Thyroid gland (tissue), 4 donors: ENCODE data around the gene TDRD9. TPM values are rescaled to one million over a fixed set of nuclear protein-coding genes. Genes with fewer than 3 reads are reported as not detected.

Experiments
- DNase-seq, 2 donors: peaks; one replicate each; pipeline ENCODE4 v3.0.0-alpha.2; 2019
- H3K27ac ChIP-seq, 3 donors: fragments of 200-600 bp; sonication (generic); 1 replicate in 2 of 3; 2 replicates in 1 of 3; pipeline ENCODE4 v1.5.1; 2016 to 2019; ENCODE audit warnings: mild to moderate bottlenecking in 1 of 3, moderate library complexity in 1 of 3
- H3K27me3 ChIP-seq: fragments of 200-600 bp; sonication (generic); one replicate; pipeline ENCODE4 v1.5.1; 2019
- H3K36me3 ChIP-seq, 2 donors: fragments of 200-600 bp; sonication (generic); one replicate each; pipeline ENCODE4 v1.5.1; 2016 to 2019
- H3K4me1 ChIP-seq, 2 donors: fragments of 200-600 bp; sonication (generic); one replicate each; pipeline ENCODE4 v1.5.1; 2017 to 2019
- H3K4me3 ChIP-seq, 3 donors: fragments of 200-600 bp; sonication (generic); replicated peaks in 1 of 3; 1 replicate in 2 of 3; 2 replicates in 1 of 3; pipeline ENCODE4 v1.5.1; 2016; ENCODE audit warnings: mild to moderate bottlenecking in 1 of 3
- H3K9me3 ChIP-seq: fragments of 200-600 bp; sonication (generic); one replicate; pipeline ENCODE4 v1.5.1; 2017
- CTCF ChIP-seq, 6 experiments: fragments of 200-600 bp in 3 of 6; fragments of 450-650 bp in 3 of 6; sonication (generic) in 3 of 6; IDR thresholded peaks; one replicate each; pipeline ENCODE4 v1.5.1; 2016 to 2019; ENCODE audit warnings: antibody characterized with exemption in 6 of 6, mild to moderate bottlenecking in 2 of 6, inconsistent platforms in 1 of 6, moderate library complexity in 1 of 6
- POLR2A ChIP-seq, 2 donors: fragments of 450-650 bp; IDR thresholded peaks; one replicate each; pipeline ENCODE4 v1.6.1; 2017; ENCODE audit warnings: antibody characterized with exemption in 2 of 2, mild to moderate bottlenecking in 2 of 2, moderate library complexity in 1 of 2
- WGBS, 2 donors: methylation state at CpG; one replicate each; pipeline ENCODE4 v1.1.5; 2017; 5-methylcytosine and 5-hydroxymethylcytosine counted together
- intact Hi-C: fragments of 100-400 bp; cut with DNase I; formaldehyde crosslinking; loops from one replicate; pipeline ENCODE4 v1.15.1; 2023
- total RNA-seq, 4 donors: library from RNA; depleted of rRNA; stranded (reverse); fragments of >200 nt; gene quantifications; one replicate each; pipeline ENCODE4 v1.2.3, GENCODE V29; 2016

TDRD9 gene
- total RNA-seq, 4 donors from 2014 or later: 27.4 to 85.1 (median 50.0) TPM

- no peaks in the 10 kb centered on the region for H3K36me3 ChIP-seq
- H3K9me3 ChIP-seq: no peaks in the 10 kb centered on the region
- H3K4me1 ChIP-seq: peaks cover 0 to 6% of the 10 kb centered on the region in 2 donors
- 87 to 97% methylated on average over 1 of the region's 1 CpG for WGBS, 2 donors
- no peaks in the 10 kb centered on the region for H3K27me3 ChIP-seq
- no peak overlapping the region for H3K4me3 ChIP-seq
- no peak for DNase-seq
- intact Hi-C loops: no loop called here
- H3K27ac ChIP-seq: no peak overlapping the region
- no peak for TF ChIP-seq CTCF (IDR thresholded peaks at IDR 0.05)
- no peak for TF ChIP-seq POLR2A (IDR thresholded peaks at IDR 0.05)
Observed at GRCh38 chr14:103989034-103989433, 60.8 kb downstream of the TDRD9 start.

GRCh38 chr14:103989964-103990363, 61.7 kb downstream of the TDRD9 start:
- Histone ChIP-seq H3K4me3 (no peak overlapping the region), H3K9me3 (no peaks in the 10 kb centered on the region), H3K27ac (no peak overlapping the region), H3K4me1 (peaks cover 5 to 15% of the 10 kb centered on the region in 2 donors), H3K36me3 (no peaks in the 10 kb centered on the region), H3K27me3 (no peaks in the 10 kb centered on the region)
- TF ChIP-seq POLR2A (IDR thresholded peaks at IDR 0.05): no peak
- no peak for TF ChIP-seq CTCF (IDR thresholded peaks at IDR 0.05)
- WGBS, 2 donors: 93 to 100% methylated on average over 2 to 4 of the region's 4 CpGs
- intact Hi-C loops: no loop called here
- DNase-seq: no peak

- H3K36me3 ChIP-seq: no peaks in the 10 kb centered on the region
- H3K9me3 ChIP-seq: no peaks in the 10 kb centered on the region
- WGBS, 2 donors: 49 to 71% methylated on average over 5 of the region's 5 CpGs
- no peaks in the 10 kb centered on the region for H3K27me3 ChIP-seq
- intact Hi-C loops: no loop called here
- peaks cover 10 to 20% of the 10 kb centered on the region in 2 donors for H3K4me1 ChIP-seq
- no peak for DNase-seq
- TF ChIP-seq POLR2A (IDR thresholded peaks at IDR 0.05) (no peak), CTCF (IDR thresholded peaks at IDR 0.05) (no peak)
- H3K27ac ChIP-seq: peak overlapping the region in 2 of 3 donors; percentile 11 to 67
- no peak overlapping the region for H3K4me3 ChIP-seq
Observed at GRCh38 chr14:103994535-103995184, 66.4 kb downstream of the TDRD9 start.

- DNase-seq: no peak
- Histone ChIP-seq H3K27me3 (no peaks in the 10 kb centered on the region), H3K27ac (peak overlapping the region in 1 of 3 donors; percentile 67), H3K36me3 (no peaks in the 10 kb centered on the region), H3K4me3 (no peak overlapping the region), H3K4me1 (peaks cover 10 to 20% of the 10 kb centered on the region in 2 donors), H3K9me3 (no peaks in the 10 kb centered on the region)
- no peak for TF ChIP-seq POLR2A (IDR thresholded peaks at IDR 0.05)
- TF ChIP-seq CTCF (IDR thresholded peaks at IDR 0.05): no peak
- WGBS, 2 donors: 82 to 83% methylated on average over 5 of the region's 5 CpGs
- intact Hi-C loops: no loop called here
Observed at GRCh38 chr14:103995876-103996275, 67.6 kb downstream of the TDRD9 start.

GRCh38 chr14:103997391-103997790, 69.1 kb downstream of the TDRD9 start:
- intact Hi-C loops: no loop called here
- H3K4me1 ChIP-seq: peaks cover 18 to 32% of the 10 kb centered on the region in 2 donors
- DNase-seq: no peak
- no peaks in the 10 kb centered on the region for H3K27me3 ChIP-seq
- no peaks in the 10 kb centered on the region for H3K9me3 ChIP-seq
- H3K36me3 ChIP-seq: no peaks in the 10 kb centered on the region
- 52 to 64% methylated on average over 8 of the region's 8 CpGs for WGBS, 2 donors
- H3K27ac ChIP-seq: no peak overlapping the region
- no peak overlapping the region for H3K4me3 ChIP-seq
- TF ChIP-seq POLR2A (IDR thresholded peaks at IDR 0.05) (no peak), CTCF (IDR thresholded peaks at IDR 0.05) (no peak)
